Neural cell (in vitro differentiated cells): ENCODE data around the gene UBE2O. TPM values are rescaled to one million over a fixed set of nuclear protein-coding genes. Genes with fewer than 3 reads are reported as not detected.

ENCODE experiments used
- H2AFZ ChIP-seq: fragments of 200-600, 300-800 bp; sonication (generic), shearing (Covaris generic); 2 replicates; pipeline ENCODE4 v1.6.0; 2014; ENCODE audit warnings: low read depth, mild to moderate bottlenecking, antibody characterized with exemption, low read length, moderate library complexity
- H3F3A ChIP-seq: fragments of 200-600 bp; shearing (Covaris generic); 2 replicates; pipeline ENCODE4 v1.6.1; 2016; ENCODE audit warnings: mild to moderate bottlenecking, moderate library complexity, mixed read lengths, antibody characterized with exemption, low read length; ENCODE audit not compliant: insufficient read depth, poor library complexity, severe bottlenecking
- H3K27ac ChIP-seq: fragments of 200-600, 300-800 bp; sonication (generic), shearing (Covaris generic); 2 replicates; pipeline ENCODE4 v1.5.1; 2014; ENCODE audit warnings: mild to moderate bottlenecking, low read length, moderate library complexity
- H3K27me3 ChIP-seq: fragments of 300-800, 200-600 bp; sonication (generic), shearing (Covaris generic); 2 replicates; pipeline ENCODE4 v1.6.0; 2014; ENCODE audit warnings: mild to moderate bottlenecking, low read depth, low read length, moderate library complexity; ENCODE audit not compliant: insufficient read depth
- H3K36me3 ChIP-seq: fragments of 300-800, 200-600 bp; sonication (generic), shearing (Covaris generic); 2 replicates; pipeline ENCODE4 v1.5.1; 2014; ENCODE audit warnings: mild to moderate bottlenecking, antibody characterized with exemption, low read length, moderate library complexity; ENCODE audit not compliant: insufficient read depth
- H3K4me2 ChIP-seq: fragments of 300-800, 200-600 bp; sonication (generic), shearing (Covaris generic); 2 replicates; pipeline ENCODE4 v1.6.0; 2014; ENCODE audit warnings: mild to moderate bottlenecking, low read length
- H3K4me3 ChIP-seq: fragments of 300-800, 200-600 bp; sonication (generic), shearing (Covaris generic); 2 replicates; pipeline ENCODE4 v1.5.1; 2014; ENCODE audit warnings: mild to moderate bottlenecking, low read length, moderate library complexity
- H3K79me2 ChIP-seq: fragments of 200-600 bp; shearing (Covaris generic); replicated peaks from 2 replicates; pipeline ENCODE4 v1.6.0; 2014; ENCODE audit warnings: mild to moderate bottlenecking, low read length, moderate library complexity; ENCODE audit not compliant: insufficient read depth
- H3K9ac ChIP-seq: fragments of 300-800, 200-600 bp; sonication (generic), shearing (Covaris generic); 2 replicates; pipeline ENCODE4 v1.6.1; 2016; ENCODE audit warnings: mild to moderate bottlenecking, low read length, mixed read lengths
- H3K9me2 ChIP-seq: fragments of 200-600 bp; shearing (Covaris generic); 2 replicates; pipeline ENCODE4 v1.6.1; 2016; ENCODE audit warnings: mild to moderate bottlenecking, low read length, mixed read lengths; ENCODE audit not compliant: insufficient read depth
- H3K9me3 ChIP-seq: fragments of 200-600, 300-800 bp; sonication (generic), shearing (Covaris generic); 2 replicates; pipeline ENCODE4 v1.6.1; 2016; ENCODE audit warnings: mild to moderate bottlenecking, mixed run types, low read length, moderate library complexity, mixed read lengths
- H4K20me1 ChIP-seq: fragments of 200-600 bp; shearing (Covaris generic); 2 replicates; pipeline ENCODE4 v1.6.1; 2016; ENCODE audit warnings: mild to moderate bottlenecking, mixed run types; ENCODE audit not compliant: insufficient read depth
- CTCF ChIP-seq: fragments of 450-650 bp; IDR thresholded peaks from 2 replicates; pipeline ENCODE4 v1.5.1; 2014; ENCODE audit warnings: antibody characterized with exemption, mild to moderate bottlenecking, moderate library complexity; ENCODE audit not compliant: poor library complexity, severe bottlenecking
- EP300 ChIP-seq: fragments of 450-650 bp; conservative IDR thresholded peaks from 2 replicates; pipeline ENCODE4 v1.6.1; 2014; ENCODE audit warnings: antibody characterized with exemption, mild to moderate bottlenecking, moderate library complexity; ENCODE audit not compliant: poor library complexity, severe bottlenecking
- EZH2 ChIP-seq: fragments of 200-600, 300-800 bp; shearing (Covaris generic), sonication (generic); IDR thresholded peaks from 2 replicates; pipeline ENCODE4 v1.6.1; 2014; ENCODE audit warnings: antibody characterized with exemption, low read length, borderline replicate concordance, mild to moderate bottlenecking; ENCODE audit not compliant: insufficient read depth, poor library complexity, severe bottlenecking
- MXI1 ChIP-seq: fragments of 450-650 bp; conservative IDR thresholded peaks from 2 replicates; pipeline ENCODE4 v1.6.1; 2014; ENCODE audit warnings: antibody characterized with exemption, mild to moderate bottlenecking; ENCODE audit not compliant: poor library complexity, severe bottlenecking
- POLR2AphosphoS5 ChIP-seq: IDR thresholded peaks from 2 replicates; pipeline ENCODE4 v1.6.1; 2012
- RAD21 ChIP-seq: fragments of 450-650 bp; conservative IDR thresholded peaks from 2 replicates; pipeline ENCODE4 v1.6.1; 2014; ENCODE audit warnings: antibody characterized with exemption, mild to moderate bottlenecking, moderate library complexity
- REST ChIP-seq: IDR thresholded peaks from 2 replicates; pipeline ENCODE4 v1.6.1; 2012; ENCODE audit warnings: borderline replicate concordance
- SMC3 ChIP-seq: fragments of 450-650 bp; conservative IDR thresholded peaks from 2 replicates; pipeline ENCODE4 v1.6.1; 2014; ENCODE audit warnings: antibody characterized with exemption, mild to moderate bottlenecking, moderate library complexity; ENCODE audit not compliant: poor library complexity
- TAF1 ChIP-seq: IDR thresholded peaks from 2 replicates; pipeline ENCODE4 v1.6.1; 2012; ENCODE audit warnings: low read depth
- polyA plus RNA-seq: library from polyadenylated mRNA; depleted of rRNA; stranded (reverse); fragments of >200 nt; gene quantifications from 2 replicates; pipeline ENCODE4 v1.2.3, GENCODE V29; 2014

The UBE2O gene
- polyA plus RNA-seq, 1 donor from 2014 or later = 28.0 TPM

- Histone ChIP-seq H3K9ac (no peak overlapping the region), H3K79me2 (no peaks in the 10 kb centered on the region), H3K27me3 (peaks cover 40% of the 10 kb centered on the region), H2AFZ (no peak overlapping the region), H3K36me3 (no peaks in the 10 kb centered on the region), H3F3A (no peaks in the 10 kb centered on the region), H3K27ac (no peak overlapping the region), H3K4me2 (no peak overlapping the region), H3K9me3 (no peaks in the 10 kb centered on the region), H3K4me3 (no peak overlapping the region), H4K20me1 (no peaks in the 10 kb centered on the region), H3K9me2 (no peaks in the 10 kb centered on the region)
- no peak for TF ChIP-seq EP300
- no peak for TF ChIP-seq TAF1
- TF ChIP-seq SMC3 = no peak
- no peak for TF ChIP-seq EZH2
- no peak for TF ChIP-seq REST
- TF ChIP-seq RAD21 = no peak
- TF ChIP-seq POLR2AphosphoS5 = no peak
- TF ChIP-seq CTCF = no peak
- TF ChIP-seq MXI1 = no peak
These were observed 71.2 kb downstream of the UBE2O start for GRCh38 chr17:76381633-76382350.

GRCh38 chr17:76379646-76380376 lies 73.1 kb downstream of the UBE2O start:
- Histone ChIP-seq H3K4me3 (no peak overlapping the region), H3K27me3 (peaks cover 22% of the 10 kb centered on the region), H3K9me2 (no peaks in the 10 kb centered on the region), H3K9ac (no peak overlapping the region), H3K36me3 (no peaks in the 10 kb centered on the region), H3K27ac (no peak overlapping the region), H4K20me1 (no peaks in the 10 kb centered on the region), H3K79me2 (no peaks in the 10 kb centered on the region), H2AFZ (no peak overlapping the region), H3K9me3 (no peaks in the 10 kb centered on the region), H3K4me2 (no peak overlapping the region), H3F3A (no peaks in the 10 kb centered on the region)
- no peak for TF ChIP-seq EP300
- TF ChIP-seq RAD21 = no peak
- TF ChIP-seq MXI1 = no peak
- no peak for TF ChIP-seq TAF1
- no peak for TF ChIP-seq REST
